GM18868 (cell line): Measurements from ENCODE around the gene CDCP1.

Experiments used
- ATAC-seq: cut with Tn5 transposase; IDR thresholded peaks from one replicate; pipeline ENCODE4 v1.9.1; 2021; ENCODE audit warnings: mild to moderate bottlenecking, moderate library complexity; ENCODE audit not compliant: unreplicated experiment

Gene CDCP1

GRCh38 chr3:45145681-45146614 lies at the start of gene CDCP1:
CDCP1 (minus strand) TSS chr3:45146378; CDS start chr3:45146287, 91 bp downstream.
- ATAC-seq = no peak

- no peak for ATAC-seq
These were observed 48.6 kb upstream of the CDCP1 start for GRCh38 chr3:45194791-45195190.

- no peak for ATAC-seq
These were observed 45.8 kb upstream of the CDCP1 start for GRCh38 chr3:45191924-45192417.

- no peak for ATAC-seq
These were observed 45.2 kb upstream of the CDCP1 start for GRCh38 chr3:45191424-45191823.

- ATAC-seq = no peak
These were observed 42.8 kb upstream of the CDCP1 start for GRCh38 chr3:45188719-45189659.

GRCh38 chr3:45187694-45188141 lies 41.5 kb upstream of the CDCP1 start:
- ATAC-seq = no peak

- ATAC-seq = no peak
These were observed 40.7 kb upstream of the CDCP1 start for GRCh38 chr3:45186871-45187270.

- ATAC-seq = no peak
These were observed 39.3 kb upstream of the CDCP1 start for GRCh38 chr3:45185461-45185860.

GRCh38 chr3:45185052-45185451 lies 38.9 kb upstream of the CDCP1 start:
- no peak for ATAC-seq

- ATAC-seq = no peak
These were observed 37.7 kb upstream of the CDCP1 start for GRCh38 chr3:45183872-45184262.

- ATAC-seq = no peak
These were observed 37.0 kb upstream of the CDCP1 start for GRCh38 chr3:45182915-45183871.

GRCh38 chr3:45181496-45181895 lies 35.3 kb upstream of the CDCP1 start:
- ATAC-seq = no peak

- no peak for ATAC-seq
These were observed 34.7 kb upstream of the CDCP1 start for GRCh38 chr3:45180899-45181298.

- no peak for ATAC-seq
These were observed 33.9 kb upstream of the CDCP1 start for GRCh38 chr3:45180051-45180450.

- ATAC-seq = no peak
These were observed 33.0 kb upstream of the CDCP1 start for GRCh38 chr3:45179163-45179562.

GRCh38 chr3:45178183-45179023 lies 32.2 kb upstream of the CDCP1 start:
- no peak for ATAC-seq

- ATAC-seq = no peak
These were observed 30.7 kb upstream of the CDCP1 start for GRCh38 chr3:45176912-45177311.

- no peak for ATAC-seq
These were observed 28.1 kb upstream of the CDCP1 start for GRCh38 chr3:45174234-45174633.

GRCh38 chr3:45173776-45174175 lies 27.6 kb upstream of the CDCP1 start:
- ATAC-seq = no peak
